Measurements from ENCODE around the gene ELOF1. TPM values are rescaled to one million over a fixed set of nuclear protein-coding genes. Genes with fewer than 3 reads are reported as not detected.

Gene ELOF1
- total and polyA plus RNA-seq, 2 of the 13 experiments (the other 11 are each of a cell fraction or from before 2014, with no cell fraction given) = 14.5 to 43.2 TPM

GRCh38 chr19:11558881-11559828 is at the start of gene ELOF1 (continued):
- TF ChIP-seq ZBTB25 (CRISPR knock-in tag; IDR thresholded peaks at IDR 0.05) = peak; percentile 52
- TF ChIP-seq HMG20A (CRISPR knock-in tag; IDR thresholded peaks at IDR 0.05; ENCODE audit: borderline replicate concordance) = no peak
- no peak for TF ChIP-seq ZNF30 (CRISPR knock-in tag; IDR thresholded peaks at IDR 0.05)
- no peak for TF ChIP-seq SMYD3 (CRISPR knock-in tag; IDR thresholded peaks at IDR 0.05)
- TF ChIP-seq HMGXB4 (CRISPR knock-in tag; IDR thresholded peaks at IDR 0.05; ENCODE audit: borderline replicate concordance in 1 of 2, low read depth in 1 of 2) = peak; percentile 40 to 52; a peak in 2 of 4 replicates
- peak; percentile 91 for TF ChIP-seq ARID4A (CRISPR knock-in tag; IDR thresholded peaks at IDR 0.05; ENCODE audit: borderline replicate concordance)
- TF ChIP-seq ZNF710 (CRISPR knock-in tag; IDR thresholded peaks at IDR 0.05; ENCODE audit: borderline replicate concordance) = peak; percentile 52; the same call in 1 of the 2 replicates
- no peak for TF ChIP-seq PAX8 (CRISPR knock-in tag; IDR thresholded peaks at IDR 0.05; ENCODE audit: borderline replicate concordance)
- TF ChIP-seq MXD1 (CRISPR knock-in tag; IDR thresholded peaks at IDR 0.05) = 0 out of 2 replicates have a peak, but pooled peaks have one; percentile 45
- no peak for TF ChIP-seq ZHX1 (CRISPR knock-in tag; IDR thresholded peaks at IDR 0.05; ENCODE audit: low read depth)
- TF ChIP-seq ZBTB34 (CRISPR knock-in tag; IDR thresholded peaks at IDR 0.05) = no peak
